ENCODE data around the gene CSH1.
"Not testable (repeated sequence)": the region's sequence is repeated elsewhere in the genome, so short reads cannot be mapped to it uniquely, and the experiment has no call there.

Gene CSH1

GRCh38 chr17:63928966-63929695, 32.8 kb upstream of the CSH1 start:
- intact Hi-C loops (cut with DNase I), result no loop called here
- peak in 2 of 10 donors; percentile 51 to 57 for DNase-seq

- DNase-seq, result peak in 1 of 10 donors; percentile 67
- intact Hi-C loops (cut with DNase I), result no loop called here
Measured at GRCh38 chr17:63928172-63928666, 31.8 kb upstream of the CSH1 start.

DNA sequence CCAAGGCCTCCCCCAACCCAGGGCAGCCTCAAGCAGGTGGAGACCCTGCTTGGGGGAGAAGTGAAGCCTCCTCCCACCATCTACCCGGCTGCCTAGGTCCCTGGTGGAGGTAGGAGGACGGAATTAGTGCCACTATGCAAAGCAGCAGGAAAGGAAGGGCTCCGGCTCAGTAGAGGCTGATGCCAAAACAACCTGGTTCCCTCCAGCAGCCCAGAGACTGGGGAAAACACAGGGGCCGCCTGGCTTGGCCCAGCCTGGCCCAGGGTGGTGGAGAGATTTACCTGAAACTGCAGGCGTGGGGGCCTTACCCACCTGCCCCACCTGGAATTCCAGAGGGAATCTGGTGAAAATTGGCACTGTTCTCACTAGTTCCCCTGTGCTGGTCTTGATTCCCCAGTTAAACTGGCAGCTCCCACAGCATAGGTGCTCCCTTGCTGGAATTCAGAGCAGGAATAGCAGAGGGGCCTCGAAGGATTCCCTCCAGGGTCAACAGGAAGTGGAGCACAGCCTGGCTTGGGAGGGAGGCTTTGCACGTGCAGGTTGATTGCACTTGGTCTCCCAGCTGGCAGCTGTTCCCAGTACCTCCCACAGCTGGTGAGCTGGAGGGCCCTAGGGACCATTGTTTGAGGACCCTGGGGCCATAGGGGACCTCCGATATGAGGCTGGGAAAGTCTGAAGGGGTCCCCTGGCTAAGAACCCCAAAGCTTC, 31.2 kb upstream of the CSH1 start:
- intact Hi-C loops (cut with DNase I), result no loop called here
- DNase-seq, result peak in 3 of 10 donors; percentile 39 to 72 (median 57)

DNA sequence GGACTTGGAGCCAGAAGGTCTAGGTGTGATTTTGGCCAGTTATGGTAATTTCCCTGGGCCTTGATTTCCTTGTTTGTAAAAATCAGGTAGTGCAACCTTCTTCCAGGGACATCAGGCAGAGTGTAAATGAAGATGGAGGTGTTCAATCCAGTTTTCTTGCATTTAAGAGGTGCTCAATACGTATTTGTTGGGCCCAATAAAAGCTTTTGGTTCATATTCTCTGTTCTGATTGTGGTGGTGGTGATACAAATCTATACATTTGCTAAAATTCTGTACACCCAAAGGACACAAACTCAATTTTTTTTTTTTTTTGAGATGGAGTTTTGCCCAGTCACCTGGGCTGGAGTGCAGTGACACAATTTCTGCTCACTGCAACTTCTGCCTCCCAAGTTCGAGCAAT, 29.8 kb upstream of the CSH1 start:
- intact Hi-C loops (cut with DNase I), result no loop called here
- DNase-seq, result no peak

GRCh38 chr17:63925615-63926014, 29.2 kb upstream of the CSH1 start:
- peak in 2 of 10 donors; percentile 29 to 43 for DNase-seq
- intact Hi-C loops (cut with DNase I), result no loop called here

DNA sequence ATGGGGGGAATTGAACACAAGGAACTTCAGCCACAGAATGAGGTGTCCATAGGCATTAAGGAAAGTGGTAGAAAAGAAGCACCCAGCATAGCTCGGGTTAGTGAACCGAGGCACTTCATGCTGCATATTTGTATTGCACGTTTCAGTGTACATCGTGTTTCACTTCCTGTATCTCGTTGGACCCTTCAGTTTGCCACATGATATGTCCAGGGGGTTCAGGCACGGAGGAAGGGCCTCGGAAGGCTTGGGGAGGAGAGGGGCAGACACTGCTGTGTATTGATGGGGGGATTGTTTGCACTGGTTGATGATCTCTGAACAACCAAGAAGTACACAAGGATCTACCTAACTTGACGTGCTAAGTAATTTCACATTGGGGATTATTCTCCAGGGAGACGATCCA, 26.0 kb upstream of the CSH1 start:
- peak in 2 of 10 donors; percentile 3 to 42 for DNase-seq
- intact Hi-C loops (cut with DNase I), result not testable (repeated sequence)

DNA sequence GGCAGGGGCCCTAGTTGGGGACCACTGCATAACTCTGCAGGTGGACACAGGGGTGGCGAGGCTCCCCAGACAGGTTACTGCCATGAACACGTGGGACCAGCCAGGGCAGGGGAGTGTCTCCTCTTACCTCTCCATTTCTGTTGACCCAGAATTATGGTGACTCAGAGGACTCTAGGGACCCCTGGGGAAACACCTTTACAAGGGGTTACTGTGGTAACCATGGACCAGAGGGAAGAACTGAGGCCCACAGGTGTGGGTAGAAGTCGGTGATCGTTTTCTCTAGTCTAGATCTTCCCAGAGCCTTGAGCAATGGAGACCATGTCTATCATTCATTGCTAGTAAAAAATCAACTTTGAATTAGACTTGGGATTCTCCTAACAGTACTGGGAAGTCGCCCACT, 24.4 kb upstream of the CSH1 start:
- intact Hi-C loops (cut with DNase I), result not testable (repeated sequence)
- DNase-seq, result peak in 2 of 10 donors; percentile 15 to 45

DNA sequence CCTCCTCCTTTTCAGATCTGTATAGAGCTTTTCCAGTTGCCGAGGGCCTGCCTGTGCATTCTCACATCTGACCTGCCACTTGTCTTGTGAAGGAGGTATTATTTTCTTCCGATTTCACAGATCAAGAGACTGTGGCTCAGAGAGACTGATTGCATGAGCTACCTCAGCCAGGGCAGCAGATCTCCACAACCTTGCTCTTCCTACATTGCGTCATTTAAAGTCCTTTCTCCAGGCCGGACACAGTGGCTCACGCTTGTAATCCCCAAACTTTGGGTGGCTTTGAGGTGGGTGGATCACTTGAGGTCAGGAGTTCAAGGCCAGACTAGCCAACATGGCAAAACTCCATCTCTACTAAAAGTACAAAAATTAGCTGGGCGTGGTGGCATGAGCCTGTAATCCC, 23.7 kb upstream of the CSH1 start:
- DNase-seq; intact Hi-C loops (cut with DNase I): not testable (repeated sequence)

- peak in 7 of 10 donors; percentile 18 to 82 (median 44) for DNase-seq
- intact Hi-C loops (cut with DNase I), result loop anchor here (5.0 to 10.0 kb wide), 3 partner anchors 108 to 365 kb away; partner anchors contain the start of gene ERN1
Measured at GRCh38 chr17:63919311-63919723, 22.9 kb upstream of the CSH1 start.

- peak in 2 of 10 donors; percentile 45 to 62 for DNase-seq
- intact Hi-C loops (cut with DNase I), result loop anchor here (5.0 to 10.0 kb wide), 3 partner anchors 108 to 366 kb away; partner anchors contain the start of gene ERN1
Measured at GRCh38 chr17:63918789-63919305, 22.5 kb upstream of the CSH1 start, which contains the start of gene GH1. TSS of gene GH1 (minus strand) at chr17:63918839. CDS start at chr17:63918776, 63 bp downstream.

GRCh38 chr17:63918305-63918704, 21.9 kb upstream of the CSH1 start:
- intact Hi-C loops (cut with DNase I), result loop anchor here (5.0 to 10.0 kb wide), 3 partner anchors 109 to 366 kb away; partner anchors contain the start of gene ERN1

DNA sequence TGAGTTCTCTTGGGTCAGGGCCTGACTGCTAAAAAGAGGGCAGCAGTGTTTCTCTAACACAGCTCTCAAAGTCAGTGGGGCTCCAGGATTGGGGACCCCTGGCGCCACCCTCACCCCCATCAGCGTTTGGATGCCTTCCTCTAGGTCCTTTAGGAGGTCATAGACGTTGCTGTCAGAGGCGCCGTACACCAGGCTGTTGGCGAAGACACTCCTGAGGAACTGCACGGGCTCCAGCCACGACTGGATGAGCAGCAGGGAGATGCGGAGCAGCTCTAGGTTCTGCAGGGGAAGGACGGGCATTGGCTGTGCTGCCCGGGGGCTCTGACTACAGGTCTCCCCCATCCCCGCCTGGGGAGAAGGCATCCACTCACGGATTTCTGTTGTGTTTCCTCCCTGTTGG, 21.3 kb upstream of the CSH1 start:
- intact Hi-C loops (cut with DNase I), result loop anchor here (5.0 to 10.0 kb wide), 3 partner anchors 110 to 367 kb away; partner anchors contain the start of gene ERN1

More at GRCh38 chr17:63918305-63918704, 21.9 kb upstream of the CSH1 start:
- DNase-seq, result peak in 2 of 10 donors; percentile 19 to 61

GRCh38 chr17:63917206-63917605, 20.8 kb upstream of the CSH1 start:
- DNase-seq, result not testable (repeated sequence)
- intact Hi-C loops (cut with DNase I), result loop anchor here (5.0 to 10.0 kb wide), 3 partner anchors 110 to 368 kb away; partner anchors contain the start of gene ERN1

More for the DNA sequence above, 21.3 kb upstream of the CSH1 start:
- peak in 2 of 10 donors; percentile 37 to 65 for DNase-seq

- intact Hi-C loops (cut with DNase I), result loop anchor here (5.0 to 10.0 kb wide), 3 partner anchors 111 to 368 kb away; partner anchors contain the start of gene ERN1
- DNase-seq, result peak in 2 of 10 donors; percentile 24 to 66
Measured at GRCh38 chr17:63916566-63917185, 20.3 kb upstream of the CSH1 start.

GRCh38 chr17:63915753-63916152, 19.4 kb upstream of the CSH1 start:
- peak in 1 of 10 donors; percentile 53 for DNase-seq

GRCh38 chr17:63914471-63914870, 18.1 kb upstream of the CSH1 start:
- DNase-seq, result peak in 1 of 10 donors; percentile 37
- intact Hi-C loops (cut with DNase I), result loop anchor here (10.0 kb wide), 1 partner anchor 370 kb away; no protein-coding TSS in a partner anchor

More at GRCh38 chr17:63915753-63916152, 19.4 kb upstream of the CSH1 start:
- intact Hi-C loops (cut with DNase I), result loop anchor here (5.0 to 10.0 kb wide), 3 partner anchors 112 to 369 kb away; partner anchors contain the start of gene ERN1

DNA sequence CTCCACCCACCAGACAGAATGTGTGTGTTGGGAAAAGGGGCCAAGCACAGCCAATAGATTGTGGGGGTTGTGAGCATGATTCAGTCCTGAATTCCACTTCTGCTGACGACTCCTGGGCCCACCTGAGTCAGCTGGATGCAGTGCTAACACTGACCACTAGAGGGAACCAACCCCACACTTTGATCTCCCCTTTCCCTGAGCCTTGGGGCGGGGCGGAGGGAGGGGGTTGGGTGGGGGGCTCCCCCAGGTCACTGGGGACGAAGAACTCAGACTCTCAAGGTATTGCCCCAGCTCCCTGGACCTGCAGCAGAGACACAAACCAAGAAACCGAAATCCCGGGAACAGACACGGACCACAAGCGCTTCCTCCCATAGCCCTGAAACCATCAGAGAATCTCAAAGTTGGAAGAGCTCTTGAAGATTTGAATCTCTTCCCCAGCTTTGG, 15.3 kb upstream of the CSH1 start:
- intact Hi-C loops (cut with DNase I), result loop anchor here (10.0 kb wide), 1 partner anchor 373 kb away; no protein-coding TSS in a partner anchor
- peak in 5 of 10 donors; percentile 32 to 72 (median 39) for DNase-seq

GRCh38 chr17:63911041-63911635, 14.8 kb upstream of the CSH1 start, which contains the start of gene CSHL1:
TSS of gene CSHL1 (minus strand) at chr17:63911258. CDS start at chr17:63911196, 62 bp downstream.
- intact Hi-C loops (cut with DNase I), result loop anchor here (10.0 kb wide), 1 partner anchor 374 kb away; no protein-coding TSS in a partner anchor
- peak in 1 of 10 donors; percentile 65 for DNase-seq

DNA sequence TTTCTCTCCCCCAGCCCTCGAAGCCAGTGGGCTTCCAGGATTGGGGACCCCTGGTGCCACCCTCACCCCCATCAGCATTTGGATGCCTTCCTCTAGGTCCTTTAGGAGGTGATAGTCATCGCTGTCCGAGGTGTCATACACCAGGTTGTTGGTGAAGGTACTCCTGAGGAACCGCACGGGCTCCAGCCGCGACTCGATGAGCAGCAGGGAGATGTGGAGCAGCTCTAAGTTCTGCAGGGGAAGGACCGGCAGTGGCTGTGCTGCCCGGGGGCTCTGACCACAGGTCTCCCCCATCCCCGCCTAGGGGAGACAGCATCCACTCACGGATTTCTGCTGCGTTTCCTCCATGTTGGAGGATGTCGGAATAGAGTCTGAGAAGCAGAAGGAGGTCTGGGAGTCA, 13.7 kb upstream of the CSH1 start:
- intact Hi-C loops (cut with DNase I), result loop anchor here (10.0 kb wide), 1 partner anchor 375 kb away; no protein-coding TSS in a partner anchor
- peak in 1 of 10 donors; percentile 61 for DNase-seq

Data from posterior cingulate gyrus (tissue), 11 donors.